ENCODE results near the gene TADA3. TPM values are rescaled to one million over a fixed set of nuclear protein-coding genes. Genes with fewer than 3 reads are reported as not detected.
A peak's percentile ranks its signal among the peaks of the same experiment; 100 is the strongest.
"Not testable (repeated sequence)": the region's sequence is repeated elsewhere in the genome, so short reads cannot be mapped to it uniquely, and the experiment has no call there.

Gene TADA3
- total and polyA plus RNA-seq, 4 donors: 32.5 to 88.3 (median 71.7) TPM

DNA sequence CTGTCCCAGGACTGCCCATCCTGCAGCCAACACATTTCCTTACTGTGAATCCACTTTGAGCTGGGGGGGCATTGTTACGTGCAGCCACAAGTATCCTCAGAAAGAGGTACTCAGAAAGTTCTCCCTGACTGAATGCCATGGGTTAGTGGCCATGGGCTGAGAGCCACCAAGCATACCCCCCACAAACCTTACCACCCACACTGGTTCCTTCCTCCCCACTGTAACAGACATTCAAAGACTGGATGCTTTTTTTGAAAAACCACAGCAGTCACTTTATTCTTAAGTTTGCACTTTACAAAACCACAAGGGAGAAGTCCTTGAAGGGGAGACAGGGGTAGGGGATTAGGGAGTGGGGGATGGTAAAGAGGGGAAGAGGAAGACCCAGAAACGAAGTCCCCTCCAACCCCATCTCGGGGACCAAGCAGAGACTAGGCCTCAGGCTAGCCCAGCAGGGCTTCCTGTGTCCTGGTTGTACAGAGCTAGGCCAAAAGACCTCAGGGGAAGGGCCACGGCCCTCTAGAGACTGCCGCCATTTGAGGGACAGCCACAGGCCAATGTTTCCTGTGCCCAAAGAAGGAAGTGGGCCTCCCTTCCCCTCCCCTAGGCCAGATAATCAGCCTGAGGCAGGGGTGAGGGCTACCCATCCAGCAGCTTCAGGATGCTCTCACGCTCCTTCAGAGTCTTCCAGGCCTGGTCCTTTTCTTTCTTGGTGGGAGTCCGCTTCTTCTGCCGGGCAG, 12.4 kb downstream of the TADA3 start:
- H3K27ac ChIP-seq (ENCODE audit: low read depth, low read length): no peak overlapping the region
- DNase-seq (ENCODE audit: low read depth in 4 of 6, low spot score in 6 of 6): no peak

DNA sequence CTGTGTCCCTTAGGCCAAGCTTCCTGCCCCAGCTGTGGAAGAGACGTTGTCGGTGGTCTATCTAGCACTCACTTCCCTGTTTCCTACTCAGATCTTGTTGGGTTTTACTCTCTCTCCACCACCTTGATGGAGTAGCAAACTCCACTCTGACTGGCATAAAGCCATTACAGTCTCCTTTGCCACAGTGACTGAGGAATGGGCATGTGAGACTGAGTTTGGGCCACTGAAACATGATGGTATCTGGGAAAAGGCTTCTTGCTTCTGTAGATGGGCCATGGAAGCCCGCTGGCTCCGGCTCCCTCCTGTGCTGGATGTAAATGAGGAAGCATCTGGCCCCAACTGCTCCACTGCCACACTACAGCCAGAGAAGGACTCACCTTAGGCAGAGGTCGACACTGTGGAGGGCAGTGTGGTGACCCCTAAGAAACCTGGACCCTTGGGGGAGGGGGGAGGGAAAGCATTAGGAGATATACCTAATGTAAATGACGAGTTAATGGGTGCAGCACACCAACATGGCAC, 13.1 kb downstream of the TADA3 start:
- Histone ChIP-seq H3K4me1 (ENCODE audit: control insufficient read depth, insufficient read depth, low read length) (peaks cover 6% of the 10 kb centered on the region), H3K9me3 (ENCODE audit: control insufficient read depth, insufficient read depth, low read length) (no peaks in the 10 kb centered on the region), H3K27ac (ENCODE audit: low read depth, low read length) (no peak overlapping the region), H3K36me3 (ENCODE audit: control insufficient read depth, insufficient read depth, low read length) (peaks cover 48% of the 10 kb centered on the region), H3K27me3 (ENCODE audit: control insufficient read depth, insufficient read depth, low read length) (no peaks in the 10 kb centered on the region), H3K4me3 (ENCODE audit: low read depth, low read length) (no peak overlapping the region)
- WGBS (ENCODE audit: insufficient coverage): 85% methylated on average over 3 of the region's 6 CpGs
- DNase-seq (ENCODE audit: low read depth in 4 of 6, low spot score in 6 of 6): no peak

More for the DNA sequence above, 12.4 kb downstream of the TADA3 start:
- Histone ChIP-seq H3K9me3 (ENCODE audit: control insufficient read depth, insufficient read depth, low read length) (no peaks in the 10 kb centered on the region), H3K27me3 (ENCODE audit: control insufficient read depth, insufficient read depth, low read length) (no peaks in the 10 kb centered on the region), H3K36me3 (ENCODE audit: control insufficient read depth, insufficient read depth, low read length) (peaks cover 53% of the 10 kb centered on the region), H3K4me1 (ENCODE audit: control insufficient read depth, insufficient read depth, low read length) (peaks cover 6% of the 10 kb centered on the region), H3K4me3 (ENCODE audit: low read depth, low read length) (no peak overlapping the region)
- WGBS (ENCODE audit: insufficient coverage): 84% methylated on average over 6 of the region's 8 CpGs

DNA sequence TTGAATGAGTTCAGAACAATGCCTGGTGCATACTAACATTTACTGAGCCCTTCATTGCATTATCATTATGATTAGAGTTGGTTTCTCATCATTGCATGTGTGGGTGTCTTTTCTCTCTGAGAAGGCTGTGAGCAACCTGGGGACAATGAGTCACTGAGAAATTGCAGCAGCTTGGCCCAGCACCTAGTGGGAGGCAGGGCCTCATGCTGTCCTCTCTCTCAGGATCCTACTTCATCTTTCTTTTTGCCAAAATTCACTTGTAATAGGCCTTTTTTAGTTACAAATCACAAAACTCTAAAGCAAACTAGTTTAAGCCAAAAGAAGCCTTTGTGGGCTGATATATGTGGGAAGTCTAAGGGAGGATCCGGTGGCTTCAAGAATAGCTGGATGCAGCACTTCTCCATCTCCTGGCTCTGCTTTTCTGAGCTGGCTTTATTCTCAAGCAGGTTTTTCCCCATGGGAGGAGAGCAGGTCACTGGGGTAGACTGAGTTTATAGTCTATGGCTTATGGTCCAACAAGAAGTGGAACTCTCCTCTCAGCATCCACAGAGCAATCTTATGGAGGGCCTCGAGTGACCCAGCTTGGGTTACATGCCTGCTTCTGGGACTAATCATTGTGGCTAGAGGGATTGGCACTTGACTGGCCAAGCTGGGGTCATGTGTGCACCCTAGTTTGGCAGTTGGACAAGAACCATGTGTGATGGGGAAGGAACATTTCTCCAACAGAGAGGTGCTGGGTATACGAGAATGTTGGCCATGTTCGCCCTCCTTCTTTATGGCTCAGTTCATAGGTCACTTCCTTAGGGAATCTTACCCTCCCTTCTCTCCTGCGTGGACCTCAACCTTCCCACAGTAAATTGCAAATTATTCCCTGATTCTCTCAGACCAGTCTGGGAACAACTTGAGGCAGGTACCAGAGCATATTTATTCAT, 13.9 kb downstream of the TADA3 start:
- H3K27me3 ChIP-seq (ENCODE audit: control insufficient read depth, insufficient read depth, low read length): no peaks in the 10 kb centered on the region
- WGBS (ENCODE audit: insufficient coverage): 90% methylated on average over 4 of the region's 5 CpGs
- no peaks in the 10 kb centered on the region for H3K9me3 ChIP-seq (ENCODE audit: control insufficient read depth, insufficient read depth, low read length)
- H3K27ac ChIP-seq (ENCODE audit: low read depth, low read length): no peak overlapping the region
- no peak for DNase-seq (ENCODE audit: low read depth in 4 of 6, low spot score in 6 of 6)
- H3K4me1 ChIP-seq (ENCODE audit: control insufficient read depth, insufficient read depth, low read length): peaks cover 6% of the 10 kb centered on the region
- no peak overlapping the region for H3K4me3 ChIP-seq (ENCODE audit: low read depth, low read length)
- H3K36me3 ChIP-seq (ENCODE audit: control insufficient read depth, insufficient read depth, low read length): peaks cover 41% of the 10 kb centered on the region

DNA sequence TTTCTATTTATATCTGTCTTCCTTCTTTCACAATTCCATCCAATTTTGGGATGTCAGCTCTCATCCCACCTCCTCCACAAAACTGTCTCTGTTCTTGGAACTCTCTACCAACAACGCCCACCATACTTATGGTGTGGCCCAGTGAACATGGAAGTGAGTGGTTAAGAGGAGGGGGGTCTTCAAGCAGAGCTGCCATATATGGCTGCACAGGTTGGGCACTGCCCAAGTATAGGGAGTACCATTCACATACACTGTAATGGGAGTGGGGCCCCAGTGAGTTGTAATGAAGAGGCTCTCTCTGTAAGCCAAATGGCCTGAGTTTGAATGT, 14.6 kb downstream of the TADA3 start:
- no peak overlapping the region for H3K4me3 ChIP-seq (ENCODE audit: low read depth, low read length)
- H3K27ac ChIP-seq (ENCODE audit: low read depth, low read length): no peak overlapping the region
- no peaks in the 10 kb centered on the region for H3K27me3 ChIP-seq (ENCODE audit: control insufficient read depth, insufficient read depth, low read length)
- no peak for DNase-seq (ENCODE audit: low read depth in 4 of 6, low spot score in 6 of 6)
- no peaks in the 10 kb centered on the region for H3K9me3 ChIP-seq (ENCODE audit: control insufficient read depth, insufficient read depth, low read length)
- H3K4me1 ChIP-seq (ENCODE audit: control insufficient read depth, insufficient read depth, low read length): peaks cover 6% of the 10 kb centered on the region
- H3K36me3 ChIP-seq (ENCODE audit: control insufficient read depth, insufficient read depth, low read length): peaks cover 37% of the 10 kb centered on the region
- WGBS (ENCODE audit: insufficient coverage): no CpG with 5 or more reads among the region's 1 CpG

DNA sequence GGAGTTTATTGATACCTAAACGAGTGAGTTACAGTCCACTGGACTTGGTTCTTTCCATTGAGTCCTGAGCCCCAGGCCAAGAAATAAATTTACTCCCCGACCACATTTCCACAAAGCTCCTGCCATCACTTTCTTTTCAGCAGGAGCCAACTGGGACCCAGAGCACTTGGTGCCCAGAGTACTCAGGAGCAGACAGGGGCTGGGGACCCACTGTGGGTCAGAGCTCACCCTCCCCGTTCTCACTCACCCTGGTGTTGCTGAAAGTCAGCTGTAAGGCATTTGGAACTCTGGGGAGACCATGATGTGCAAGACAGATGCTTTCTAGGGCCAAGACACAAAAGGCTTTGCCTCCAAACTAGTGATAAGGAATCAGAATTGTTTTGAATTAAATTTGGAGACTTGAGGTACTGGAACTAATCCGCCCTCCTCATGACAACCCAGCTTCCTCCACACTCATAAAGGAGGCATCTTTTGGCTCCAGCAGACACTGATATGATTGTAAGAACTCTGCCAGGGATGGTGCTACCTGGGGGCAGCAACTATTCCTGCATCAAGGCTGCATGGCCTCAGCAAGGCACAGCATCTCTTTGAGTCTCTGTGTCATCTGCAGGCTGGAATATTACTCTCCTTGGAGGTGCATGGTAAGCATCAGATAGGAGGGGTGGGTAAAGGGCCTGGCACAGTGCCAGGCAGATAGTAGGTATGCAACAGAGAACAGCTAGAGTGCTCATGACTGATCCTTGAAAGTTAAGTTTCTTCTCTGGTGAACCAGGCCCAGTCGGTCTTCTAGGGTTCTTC, 15.2 kb downstream of the TADA3 start:
- peaks cover 6% of the 10 kb centered on the region for H3K4me1 ChIP-seq (ENCODE audit: control insufficient read depth, insufficient read depth, low read length)
- DNase-seq (ENCODE audit: low read depth in 4 of 6, low spot score in 6 of 6): no peak
- no peaks in the 10 kb centered on the region for H3K27me3 ChIP-seq (ENCODE audit: control insufficient read depth, insufficient read depth, low read length)
- H3K9me3 ChIP-seq (ENCODE audit: control insufficient read depth, insufficient read depth, low read length): no peaks in the 10 kb centered on the region
- 77% methylated on average over 3 of the region's 5 CpGs for WGBS (ENCODE audit: insufficient coverage)
- H3K36me3 ChIP-seq (ENCODE audit: control insufficient read depth, insufficient read depth, low read length): peaks cover 31% of the 10 kb centered on the region
- H3K4me3 ChIP-seq (ENCODE audit: low read depth, low read length): no peak overlapping the region
- H3K27ac ChIP-seq (ENCODE audit: low read depth, low read length): no peak overlapping the region

DNA sequence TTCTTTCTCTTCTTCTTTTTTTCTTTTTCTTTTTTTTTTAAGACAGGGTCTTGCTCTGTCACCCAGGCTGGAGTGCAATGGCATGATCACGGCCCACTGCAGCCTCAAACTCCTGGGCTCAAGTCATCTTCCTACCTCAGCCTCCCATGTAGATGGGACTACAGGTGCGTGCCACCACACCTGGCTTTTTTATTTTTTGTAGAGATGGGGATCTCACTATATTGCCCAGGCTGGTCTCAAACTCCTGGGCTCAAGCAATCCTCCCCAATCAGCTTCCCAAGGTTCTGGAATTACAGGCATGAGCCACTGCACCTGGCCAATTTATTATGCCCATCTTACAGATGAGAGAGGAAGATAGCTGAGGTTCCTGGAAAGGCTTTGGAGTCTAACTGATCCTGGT, 21.3 kb downstream of the TADA3 start:
- H3K9me3 ChIP-seq (ENCODE audit: control insufficient read depth, insufficient read depth, low read length); H3K27me3 ChIP-seq (ENCODE audit: control insufficient read depth, insufficient read depth, low read length); DNase-seq (ENCODE audit: low read depth in 4 of 6, low spot score in 6 of 6); H3K4me3 ChIP-seq (ENCODE audit: low read depth, low read length); H3K36me3 ChIP-seq (ENCODE audit: control insufficient read depth, insufficient read depth, low read length): not testable (repeated sequence)
- WGBS (ENCODE audit: insufficient coverage): 67% methylated on average over 1 of the region's 2 CpGs
- Histone ChIP-seq H3K4me1 (ENCODE audit: control insufficient read depth, insufficient read depth, low read length) (peaks cover 35% of the 10 kb centered on the region), H3K27ac (ENCODE audit: low read depth, low read length) (peak overlapping the region; percentile 86)

DNA sequence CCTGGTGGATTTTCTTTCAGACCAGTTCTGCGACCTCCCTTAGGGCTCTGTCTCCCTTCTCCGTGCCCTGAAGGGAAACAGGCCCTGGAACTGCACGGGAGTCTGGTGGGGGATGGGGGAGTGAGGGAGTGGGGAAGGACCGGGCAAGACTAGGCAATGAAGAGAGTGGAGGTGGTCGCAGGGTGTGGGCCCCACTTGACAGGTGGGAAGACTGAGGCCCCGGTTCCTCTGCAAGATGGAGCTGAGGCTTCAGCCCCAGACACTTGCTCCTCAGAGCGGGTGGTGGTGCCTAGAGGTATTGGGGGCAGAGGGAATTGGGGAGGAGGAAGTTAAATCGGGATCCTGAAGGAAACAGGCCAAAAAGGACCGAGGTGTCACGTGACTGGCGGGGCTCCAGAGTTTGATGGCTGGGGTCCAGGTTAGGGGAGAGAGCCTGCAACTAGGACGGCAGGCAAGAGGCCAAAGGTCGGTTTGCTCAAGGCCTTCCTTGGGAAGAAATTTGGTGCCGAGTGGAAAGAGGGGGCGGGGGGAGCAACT, 21.9 kb downstream of the TADA3 start:
- Histone ChIP-seq H3K27me3 (ENCODE audit: control insufficient read depth, insufficient read depth, low read length) (no peaks in the 10 kb centered on the region), H3K4me1 (ENCODE audit: control insufficient read depth, insufficient read depth, low read length) (peaks cover 40% of the 10 kb centered on the region), H3K4me3 (ENCODE audit: low read depth, low read length) (peak overlapping the region; percentile 48), H3K9me3 (ENCODE audit: control insufficient read depth, insufficient read depth, low read length) (no peaks in the 10 kb centered on the region), H3K27ac (ENCODE audit: low read depth, low read length) (peak overlapping the region; percentile 86), H3K36me3 (ENCODE audit: control insufficient read depth, insufficient read depth, low read length) (peaks cover 13% of the 10 kb centered on the region)
- WGBS (ENCODE audit: insufficient coverage): 19% methylated on average over 12 of the region's 15 CpGs
- DNase-seq (ENCODE audit: low read depth in 4 of 6, low spot score in 6 of 6): peak in 2 of 6 donors; percentile 51 to 90

DNA sequence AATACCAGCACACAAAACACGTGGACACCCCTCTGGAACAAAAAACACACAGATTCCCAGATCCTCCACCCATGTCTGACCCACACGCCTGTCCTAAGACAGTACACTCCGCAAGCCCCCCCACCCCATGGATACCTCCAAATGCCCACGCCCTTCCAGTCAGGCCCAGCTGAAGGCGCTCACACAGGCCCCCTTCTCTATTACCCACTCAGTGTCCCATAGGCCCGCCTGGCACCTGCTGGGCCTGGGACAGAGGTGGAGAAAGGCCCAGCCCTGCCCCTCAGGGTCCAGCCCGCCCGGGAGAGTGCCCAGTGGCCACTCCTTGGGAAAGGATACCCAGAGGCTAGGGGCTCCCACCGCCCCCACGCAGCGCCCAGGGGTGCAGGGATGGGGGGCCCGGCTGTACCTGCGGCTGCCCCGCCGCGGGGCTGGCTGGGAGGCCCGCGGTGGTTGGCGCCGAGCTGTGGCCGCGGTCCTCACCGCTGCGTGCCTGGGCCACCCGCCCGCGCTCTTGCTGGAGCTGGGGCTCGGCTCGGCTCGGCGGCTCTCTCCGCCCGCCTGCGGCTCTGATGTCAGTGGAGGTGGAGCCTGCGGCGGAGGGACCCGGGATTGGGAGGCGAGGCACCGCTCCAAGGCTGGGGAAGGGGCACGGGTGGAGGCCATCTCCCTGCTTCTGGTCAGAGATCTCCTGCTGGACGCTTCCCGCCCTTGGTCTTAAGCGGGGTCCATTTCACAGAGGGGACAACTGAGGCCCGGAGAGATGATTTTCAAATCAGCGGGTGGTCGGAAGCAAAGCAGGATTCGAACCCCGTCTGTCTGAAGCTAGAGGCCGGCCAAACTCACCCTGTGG, 22.6 kb downstream of the TADA3 start, which contains the start of gene CAMK1:
Gene CAMK1, minus strand, starts transcription at position 522 of the 850 bp plus-strand sequence. CDS start 2,198 bp downstream, outside the sequence.
- Histone ChIP-seq H3K9me3 (ENCODE audit: control insufficient read depth, insufficient read depth, low read length) (no peaks in the 10 kb centered on the region), H3K27me3 (ENCODE audit: control insufficient read depth, insufficient read depth, low read length) (no peaks in the 10 kb centered on the region), H3K27ac (ENCODE audit: low read depth, low read length) (peak within 1 kb of the TSS; percentile 86), H3K4me3 (ENCODE audit: low read depth, low read length) (peak within 1 kb of the TSS; percentile 48), H3K4me1 (ENCODE audit: control insufficient read depth, insufficient read depth, low read length) (peaks cover 40% of the 10 kb centered on the region), H3K36me3 (ENCODE audit: control insufficient read depth, insufficient read depth, low read length) (peaks cover 20% of the 10 kb centered on the region)
- peak; percentile 39 to 90 (median 61) for DNase-seq (ENCODE audit: low read depth in 4 of 6, low spot score in 6 of 6)
- WGBS (ENCODE audit: insufficient coverage): 5% methylated on average over 49 of the region's 49 CpGs

All from spinal cord (tissue), 10 donors.